Erythroblast (primary cell): ENCODE results near the gene TOMM5.

ENCODE experiments used
- DNase-seq, 2 experiments: peaks; one replicate each; lab custom pipeline; 2025; lab: John Stamatoyannopoulos, UW
- GATA1 ChIP-seq: IDR thresholded peaks from 2 replicates; pipeline ENCODE4 v1.6.1; 2011; ENCODE audit warnings: low read depth, mild to moderate bottlenecking, control low read depth, low read length, moderate library complexity
- POLR2A ChIP-seq: IDR thresholded peaks from 2 replicates; pipeline ENCODE4 v1.6.1; 2011; ENCODE audit warnings: mild to moderate bottlenecking, low read length

Gene TOMM5

DNA sequence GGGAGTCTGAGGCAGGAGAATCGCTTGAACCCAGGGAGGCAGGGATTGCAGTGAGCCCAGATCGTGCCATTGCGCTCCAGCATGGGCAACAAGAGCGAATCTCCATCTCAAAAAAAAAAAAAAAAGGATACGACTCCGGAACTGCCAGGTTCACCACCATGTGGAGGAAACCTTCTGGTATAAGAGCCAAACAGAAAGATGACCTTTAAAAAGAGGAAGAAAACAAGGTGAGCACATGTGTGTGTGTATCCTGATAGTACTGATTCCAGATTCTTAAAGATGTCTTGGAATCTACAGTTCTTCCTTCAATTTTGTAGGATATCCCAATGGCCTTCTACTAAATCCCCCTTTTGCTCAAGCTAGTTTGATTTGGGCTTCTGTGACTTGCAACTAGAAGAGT is 49.9 kb downstream of the TOMM5 start:
- no peak for TF ChIP-seq POLR2A
- TF ChIP-seq GATA1: no peak
- no peak for DNase-seq

GRCh38 chr9:37541465-37541864 is 50.9 kb downstream of the TOMM5 start:
- no peak for DNase-seq
- no peak for TF ChIP-seq POLR2A

GRCh38 chr9:37540634-37541033 is 51.8 kb downstream of the TOMM5 start:
- no peak for DNase-seq
- no peak for TF ChIP-seq GATA1
- TF ChIP-seq POLR2A: no peak

DNA sequence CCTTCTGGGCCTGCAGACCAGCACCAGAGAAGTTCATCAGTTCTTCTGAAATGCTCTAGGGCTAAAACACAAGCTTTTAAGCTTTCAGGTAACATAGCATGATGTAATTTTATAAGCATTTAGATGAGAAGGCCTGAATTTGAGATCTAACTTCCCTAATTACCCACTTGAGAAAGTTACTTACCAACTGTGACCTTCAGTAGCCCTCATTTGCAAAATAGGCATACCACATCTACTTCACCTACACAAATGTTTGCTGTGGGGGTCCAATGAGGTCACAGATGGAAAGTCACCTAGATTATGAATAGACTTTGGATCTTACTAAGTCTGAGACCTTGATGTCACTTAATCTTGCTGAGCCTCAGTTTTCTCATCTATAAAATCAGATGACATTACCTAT is 52.8 kb downstream of the TOMM5 start:
- no peak for TF ChIP-seq GATA1
- no peak for TF ChIP-seq POLR2A
- no peak for DNase-seq
